Hepatocyte (in vitro differentiated cells): Measurements from ENCODE around the gene CRACDL. TPM values are rescaled to one million over a fixed set of nuclear protein-coding genes. Genes with fewer than 3 reads are reported as not detected.

Experiments
- DNase-seq: peaks from one replicate; pipeline ENCODE4 v3.0.0-alpha.2; 2016; ENCODE audit warnings: low spot score
- H2AFZ ChIP-seq: fragments of 200-600 bp; sonication (generic); 2 replicates; pipeline ENCODE4 v1.6.0; 2016; ENCODE audit warnings: antibody characterized with exemption, mild to moderate bottlenecking
- H3K27ac ChIP-seq: fragments of 200-600 bp; sonication (generic); 2 replicates; pipeline ENCODE4 v1.5.1; 2016; ENCODE audit warnings: mild to moderate bottlenecking
- H3K27me3 ChIP-seq: fragments of 200-600 bp; sonication (generic); 2 replicates; pipeline ENCODE4 v1.6.1; 2016
- H3K36me3 ChIP-seq: fragments of 200-600 bp; sonication (generic); replicated peaks from 2 replicates; pipeline ENCODE4 v1.5.1; 2016; ENCODE audit warnings: low read depth; ENCODE audit not compliant: insufficient read depth
- H3K4me1 ChIP-seq: fragments of 200-600 bp; sonication (generic); 2 replicates; pipeline ENCODE4 v1.5.1; 2016; ENCODE audit warnings: mild to moderate bottlenecking, moderate library complexity; ENCODE audit not compliant: insufficient read depth
- H3K4me2 ChIP-seq: fragments of 200-600 bp; sonication (generic); 2 replicates; pipeline ENCODE4 v1.6.0; 2016
- H3K4me3 ChIP-seq: fragments of 200-600 bp; sonication (generic); 2 replicates; pipeline ENCODE4 v1.5.1; 2016; ENCODE audit warnings: mild to moderate bottlenecking
- H3K79me2 ChIP-seq: fragments of 200-600 bp; sonication (generic); 2 replicates; pipeline ENCODE4 v1.6.0; 2017; ENCODE audit warnings: mild to moderate bottlenecking
- H3K9me2 ChIP-seq: fragments of 200-600 bp; sonication (generic); replicated peaks from 2 replicates; pipeline ENCODE4 v1.6.0; 2017; ENCODE audit warnings: mild to moderate bottlenecking; ENCODE audit not compliant: insufficient read depth
- H3K9me3 ChIP-seq: fragments of 200-600 bp; sonication (generic); 2 replicates; pipeline ENCODE4 v1.5.1; 2016; ENCODE audit warnings: low read depth, mild to moderate bottlenecking
- H4K20me1 ChIP-seq: fragments of 200-600 bp; sonication (generic); 2 replicates; pipeline ENCODE4 v1.6.0; 2016; ENCODE audit warnings: mild to moderate bottlenecking; ENCODE audit not compliant: insufficient read depth, poor library complexity, severe bottlenecking
- EZH2 ChIP-seq: fragments of 200-600 bp; sonication (generic); IDR thresholded peaks from 2 replicates; pipeline ENCODE4 v1.6.1; 2016; ENCODE audit warnings: antibody characterized with exemption, mild to moderate bottlenecking, borderline replicate concordance
- EZH2phosphoT487 ChIP-seq: fragments of 200-600 bp; sonication (generic); IDR thresholded peaks from one replicate; pipeline ENCODE4 v1.6.1; 2018; ENCODE audit warnings: antibody characterized with exemption, mild to moderate bottlenecking, low read depth, moderate library complexity; ENCODE audit not compliant: unreplicated experiment, severe bottlenecking
- WGBS: methylation state at CpG from one replicate; pipeline ENCODE4 v1.1.6; 2016; ENCODE audit warnings: low lambda C conversion rate; ENCODE audit errors: missing lambda C conversion rate; 5-methylcytosine and 5-hydroxymethylcytosine counted together
- polyA plus RNA-seq: library from polyadenylated mRNA; unstranded; fragments of >200 nt; fragmentation: Nextera tagmentation; extraction: Ambion mirVana; gene quantifications from 2 replicates; pipeline ENCODE4 v1.2.1, GENCODE V29; 2016
- total RNA-seq: library from RNA; depleted of rRNA; stranded (reverse); fragments of >200 nt; gene quantifications from 2 replicates; pipeline ENCODE4 v1.2.3, GENCODE V29; 2014
- TF ChIP-seq, protein P1 (sequence below): fragments of 200-600 bp; sonication (generic); IDR thresholded peaks from 2 replicates; pipeline ENCODE4 v1.5.1; 2016; ENCODE audit warnings: antibody characterized with exemption, mild to moderate bottlenecking; ENCODE audit not compliant: poor library complexity

CRACDL gene
- total and polyA plus RNA-seq, 2 experiments from 2014 or later: 0.47 to 1.4 TPM

DNA sequence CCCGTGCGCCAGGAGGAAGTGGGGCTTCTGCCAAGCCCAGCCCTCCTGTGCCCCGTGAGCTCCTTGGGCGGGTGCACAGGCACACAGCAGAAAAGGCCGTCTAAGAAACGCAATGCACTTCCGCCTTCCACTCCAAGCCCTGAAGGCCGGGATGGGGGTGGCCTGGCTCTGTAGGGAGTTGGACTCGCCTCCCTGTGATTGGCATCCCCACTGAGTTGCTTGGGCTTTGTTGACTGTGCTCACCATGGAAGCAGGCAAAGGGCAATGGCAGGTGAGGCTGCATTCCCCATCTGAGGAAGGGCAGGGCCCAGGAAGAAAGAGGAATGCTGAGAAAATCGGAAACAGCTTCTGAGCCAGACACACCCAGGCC is 66.8 kb downstream of the CRACDL start:
- H3K27me3 ChIP-seq: no peaks in the 10 kb centered on the region
- TF ChIP-seq EZH2 (no peak), EZH2phosphoT487 (no peak)
- TF ChIP-seq, protein P1, sequence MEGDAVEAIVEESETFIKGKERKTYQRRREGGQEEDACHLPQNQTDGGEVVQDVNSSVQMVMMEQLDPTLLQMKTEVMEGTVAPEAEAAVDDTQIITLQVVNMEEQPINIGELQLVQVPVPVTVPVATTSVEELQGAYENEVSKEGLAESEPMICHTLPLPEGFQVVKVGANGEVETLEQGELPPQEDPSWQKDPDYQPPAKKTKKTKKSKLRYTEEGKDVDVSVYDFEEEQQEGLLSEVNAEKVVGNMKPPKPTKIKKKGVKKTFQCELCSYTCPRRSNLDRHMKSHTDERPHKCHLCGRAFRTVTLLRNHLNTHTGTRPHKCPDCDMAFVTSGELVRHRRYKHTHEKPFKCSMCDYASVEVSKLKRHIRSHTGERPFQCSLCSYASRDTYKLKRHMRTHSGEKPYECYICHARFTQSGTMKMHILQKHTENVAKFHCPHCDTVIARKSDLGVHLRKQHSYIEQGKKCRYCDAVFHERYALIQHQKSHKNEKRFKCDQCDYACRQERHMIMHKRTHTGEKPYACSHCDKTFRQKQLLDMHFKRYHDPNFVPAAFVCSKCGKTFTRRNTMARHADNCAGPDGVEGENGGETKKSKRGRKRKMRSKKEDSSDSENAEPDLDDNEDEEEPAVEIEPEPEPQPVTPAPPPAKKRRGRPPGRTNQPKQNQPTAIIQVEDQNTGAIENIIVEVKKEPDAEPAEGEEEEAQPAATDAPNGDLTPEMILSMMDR: no peak
- 88% methylated on average over 10 of the region's 10 CpGs for WGBS
- no peaks in the 10 kb centered on the region for H4K20me1 ChIP-seq
- H3K4me1 ChIP-seq: peaks cover 6% of the 10 kb centered on the region
- H3K4me2 ChIP-seq: no peak overlapping the region
- no peak overlapping the region for H3K4me3 ChIP-seq
- no peak overlapping the region for H2AFZ ChIP-seq
- no peaks in the 10 kb centered on the region for H3K79me2 ChIP-seq
- no peaks in the 10 kb centered on the region for H3K9me3 ChIP-seq
- no peak overlapping the region for H3K27ac ChIP-seq
- DNase-seq: no peak
- no peaks in the 10 kb centered on the region for H3K9me2 ChIP-seq
- H3K36me3 ChIP-seq: no peaks in the 10 kb centered on the region

DNA sequence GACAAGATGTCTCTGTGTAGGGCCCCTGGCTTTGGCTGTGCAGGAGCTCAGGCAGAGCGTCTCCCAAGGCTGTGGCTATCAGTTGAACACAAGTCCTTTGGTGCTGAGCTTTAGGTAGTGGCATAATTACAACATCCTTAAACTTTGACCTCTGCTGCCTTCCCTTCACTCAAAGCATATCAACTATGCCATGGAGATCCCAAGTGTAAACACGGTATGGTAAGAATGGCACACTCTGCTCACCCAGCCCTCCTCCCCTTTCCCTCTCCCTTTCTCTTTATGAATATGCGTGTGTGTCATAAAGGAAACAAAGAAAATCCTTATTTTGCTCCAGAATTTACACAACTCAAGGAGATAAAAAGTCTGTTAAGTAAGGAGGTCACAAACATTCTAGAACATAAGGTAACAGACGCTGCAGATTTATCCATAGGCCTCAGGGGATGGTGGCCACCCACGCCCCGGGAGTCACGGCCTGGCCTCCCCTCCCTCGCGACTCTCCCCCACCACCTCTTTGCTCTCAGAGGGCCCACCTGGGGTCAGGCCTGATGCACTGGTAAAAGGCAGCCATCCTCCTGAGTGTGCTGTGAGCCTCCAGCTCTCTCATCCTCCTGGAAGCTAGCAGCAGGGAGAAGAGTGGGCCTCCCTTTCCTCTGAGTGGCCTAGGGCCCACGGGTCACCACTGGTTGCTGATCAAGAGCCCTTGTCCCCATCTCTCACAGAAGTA is 67.3 kb downstream of the CRACDL start:
- Histone ChIP-seq H3K36me3 (no peaks in the 10 kb centered on the region), H3K27me3 (no peaks in the 10 kb centered on the region), H3K9me2 (no peaks in the 10 kb centered on the region), H3K4me1 (peaks cover 6% of the 10 kb centered on the region), H3K4me3 (no peak overlapping the region), H3K4me2 (no peak overlapping the region), H4K20me1 (no peaks in the 10 kb centered on the region), H3K79me2 (no peaks in the 10 kb centered on the region), H3K27ac (no peak overlapping the region), H3K9me3 (no peaks in the 10 kb centered on the region), H2AFZ (no peak overlapping the region)
- no peak for TF ChIP-seq EZH2phosphoT487
- TF ChIP-seq EZH2: no peak
- TF ChIP-seq, protein P1: no peak
- WGBS: 79% methylated on average over 10 of the region's 10 CpGs
- no peak for DNase-seq

- Histone ChIP-seq H3K79me2 (no peaks in the 10 kb centered on the region), H3K36me3 (no peaks in the 10 kb centered on the region), H3K4me3 (no peak overlapping the region), H3K27ac (no peak overlapping the region), H3K4me1 (peaks cover 6% of the 10 kb centered on the region), H4K20me1 (no peaks in the 10 kb centered on the region), H3K27me3 (no peaks in the 10 kb centered on the region), H3K9me3 (no peaks in the 10 kb centered on the region), H2AFZ (no peak overlapping the region), H3K9me2 (no peaks in the 10 kb centered on the region), H3K4me2 (no peak overlapping the region)
- no peak for DNase-seq
- TF ChIP-seq EZH2phosphoT487: no peak
- TF ChIP-seq, protein P1: no peak
- TF ChIP-seq EZH2: no peak
- WGBS: 83% methylated on average over 7 of the region's 7 CpGs
Measured at GRCh38 chr2:98867539-98868309, 68.3 kb downstream of the CRACDL start.
